Motor neuron (in vitro differentiated cells): ENCODE data around the gene PAF1. TPM values are rescaled to one million over a fixed set of nuclear protein-coding genes. Genes with fewer than 3 reads are reported as not detected.

Source experiments
- ATAC-seq, 8 experiments: fragments of 200-7000 bp; cut with Tn5 transposase; replicated peaks in 6 of 8; 2 replicates each; pipeline ENCODE4 v1.8.0; 2021; ENCODE audit warnings: mild to moderate bottlenecking in 8 of 8, moderate library complexity in 8 of 8
- H3K27ac ChIP-seq, 2 donors: fragments of 250-450 bp; sonication (Bioruptor Pico); 2 replicates each; pipeline ENCODE4 v1.9.0; 2021; ENCODE audit warnings: antibody characterized with exemption in 2 of 2, mild to moderate bottlenecking in 2 of 2, moderate library complexity in 1 of 2
- H3K4me1 ChIP-seq, 2 donors: fragments of 250-450 bp; sonication (Bioruptor Pico); replicated peaks in 1 of 2; 2 replicates each; pipeline ENCODE4 v1.6.1; 2021; ENCODE audit warnings: antibody characterized with exemption in 2 of 2, mild to moderate bottlenecking in 2 of 2, moderate library complexity in 1 of 2
- H3K4me3 ChIP-seq, 5 donors: fragments of 250-450 bp; sonication (Bioruptor Pico); 2 replicates each; pipeline ENCODE4 v1.9.0; 2021; ENCODE audit warnings: antibody characterized with exemption in 5 of 5, mild to moderate bottlenecking in 5 of 5, moderate library complexity in 4 of 5
- WGBS, 10 experiments: fragments of 450-650 bp; shearing (Covaris generic); methylation state at CpG; one replicate each; pipeline ENCODE4 v1.0.0; 2022; 5-methylcytosine and 5-hydroxymethylcytosine counted together
- in situ Hi-C, 9 experiments: fragments of 400-800 bp; cut with MboI; loops; one replicate each; pipeline ENCODE4 v1.15.0; 2021; ENCODE audit warnings: low sequenced_read_pairs in 9 of 9, low pct_unique_long_range_greater_than_20kb in 2 of 9; ENCODE audit not compliant: unreplicated experiment in 9 of 9
- total RNA-seq, 8 experiments: library from RNA; unstranded; fragments of 300-600 nt; gene quantifications; 2 replicates each; pipeline versions ENCODE4 v1.2.3 to v1.2.4, GENCODE V29; 2022

Gene PAF1
- total RNA-seq, 8 experiments from 2014 or later = 23.7 to 59.7 (median 37.0) TPM

DNA sequence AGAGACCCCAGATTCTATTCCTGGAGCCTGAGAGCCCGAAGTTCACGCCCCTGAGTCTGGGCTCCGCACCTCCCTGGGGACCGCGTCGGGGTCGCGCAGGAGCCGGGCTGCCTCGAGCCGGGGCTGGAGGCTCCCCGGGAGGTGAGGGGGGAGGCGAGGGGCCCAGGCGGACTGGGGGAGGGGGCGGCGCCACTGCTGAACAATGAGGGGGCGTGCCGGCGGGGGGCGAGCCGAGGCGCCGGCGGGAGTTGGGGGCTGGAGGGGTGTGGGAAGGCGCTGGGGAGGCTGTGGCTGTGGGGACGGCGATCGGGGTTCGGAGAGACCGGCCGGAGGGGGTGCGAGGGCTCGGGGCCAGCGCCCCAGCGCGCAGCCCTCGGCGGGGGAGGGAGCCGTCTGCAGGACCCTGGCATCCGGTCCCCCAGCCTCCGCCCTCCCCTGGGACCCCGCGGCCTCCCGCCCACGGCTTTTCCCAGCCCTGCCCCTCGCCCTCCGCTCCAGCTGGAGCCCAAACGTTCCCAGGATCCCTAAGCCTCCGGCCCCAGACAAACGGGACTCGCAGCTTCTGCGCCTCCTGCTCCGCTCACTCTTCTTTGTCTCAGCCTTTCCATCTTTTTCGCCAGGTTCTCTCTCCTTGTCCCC lies 22.5 kb upstream of the PAF1 start:
- peaks cover 12 to 22% of the 10 kb centered on the region in 2 donors for H3K4me1 ChIP-seq
- 0% methylated on average over 1 of the region's 54 CpGs; no CpG with 5 or more reads in 9 of the 10 experiments for WGBS, 10 experiments
- H3K27ac ChIP-seq = peak overlapping the region; percentile 84 to 89
- peak overlapping the region; percentile 73 to 93 (median 78) for H3K4me3 ChIP-seq
- in situ Hi-C loops = no loop called here
- ATAC-seq = peak in 5 of 8 experiments; percentile 21 to 46 (median 44)

DNA sequence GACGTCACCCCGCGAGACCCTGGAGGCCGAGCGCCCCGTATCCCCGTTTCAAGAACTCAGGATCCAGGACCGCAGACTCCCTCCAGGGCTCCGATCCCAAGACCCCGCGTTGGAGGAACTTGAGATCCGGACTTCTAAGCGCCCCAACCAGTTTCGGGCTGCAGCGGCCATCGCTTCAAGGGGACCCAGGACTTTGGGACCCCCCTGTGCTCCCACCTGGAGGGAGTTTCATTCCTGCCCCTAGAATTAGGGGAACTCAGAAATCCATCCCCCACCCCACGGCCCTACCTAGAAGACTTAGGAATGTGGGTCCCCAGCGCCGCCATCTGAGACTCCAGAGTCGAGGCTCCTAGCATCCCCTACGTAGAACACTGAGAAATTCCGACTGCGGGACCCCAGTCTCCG lies 22.0 kb upstream of the PAF1 start:
- 0% methylated on average over 2 to 3 of the region's 24 CpGs; no CpG with 5 or more reads in 8 of the 10 experiments for WGBS, 10 experiments
- peak overlapping the region; percentile 73 to 93 (median 78) for H3K4me3 ChIP-seq
- in situ Hi-C loops = no loop called here
- peaks cover 12 to 22% of the 10 kb centered on the region in 2 donors for H3K4me1 ChIP-seq
- peak overlapping the region; percentile 84 to 89 for H3K27ac ChIP-seq
- ATAC-seq = no peak

DNA sequence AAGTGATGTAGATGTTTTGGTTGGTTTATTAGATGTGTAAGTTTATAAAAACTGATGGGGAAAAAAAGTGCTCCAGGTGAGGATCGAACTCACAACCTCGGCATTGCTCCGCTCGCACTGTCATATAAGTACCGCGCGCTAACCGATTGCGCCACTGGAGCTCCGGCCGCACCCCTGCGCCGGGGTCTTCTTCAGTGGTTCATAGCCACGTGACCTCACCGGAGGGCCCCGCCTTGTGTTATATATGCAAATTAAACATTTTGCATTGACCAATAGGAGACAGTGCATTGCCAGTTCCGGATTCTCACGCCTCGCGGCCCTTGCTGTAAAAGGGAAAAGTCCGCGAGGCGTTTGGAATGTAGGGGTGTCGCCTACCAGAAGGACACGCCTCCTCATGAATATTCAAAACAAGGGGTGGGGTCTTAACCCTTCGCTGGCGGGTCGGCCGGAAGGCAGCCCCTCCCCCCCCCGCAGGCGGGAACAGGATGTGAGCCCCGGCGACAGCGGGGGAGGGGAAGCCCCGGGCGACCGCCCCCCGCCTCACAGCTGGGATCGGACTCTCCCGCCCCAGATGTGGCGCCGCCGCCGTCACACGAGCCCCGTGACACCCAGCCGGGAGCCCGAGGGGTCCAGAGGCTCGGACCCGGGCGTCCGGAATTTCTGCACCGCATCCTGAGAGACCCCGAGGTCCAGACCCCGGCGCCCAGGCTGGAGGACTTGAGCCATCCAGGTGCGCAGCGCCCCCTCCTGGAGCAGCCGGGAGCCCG lies 21.4 kb upstream of the PAF1 start, which contains the start of gene PLEKHG2:
PLEKHG2 (plus strand) TSS at position 570 of the 767 bp plus-strand sequence. CDS start 1,418 bp downstream, outside the sequence.
- Histone ChIP-seq H3K4me3 (peak within 1 kb of the TSS; percentile 73 to 93 (median 78)), H3K27ac (peak within 1 kb of the TSS; percentile 84 to 89), H3K4me1 (peaks cover 12 to 22% of the 10 kb centered on the region in 2 donors)
- peak; percentile 5 to 81 (median 74) for ATAC-seq
- WGBS, 10 experiments = 0% methylated on average over 1 to 11 of the region's 60 CpGs; no CpG with 5 or more reads in 7 of the 10 experiments
- in situ Hi-C loops = no loop called here

DNA sequence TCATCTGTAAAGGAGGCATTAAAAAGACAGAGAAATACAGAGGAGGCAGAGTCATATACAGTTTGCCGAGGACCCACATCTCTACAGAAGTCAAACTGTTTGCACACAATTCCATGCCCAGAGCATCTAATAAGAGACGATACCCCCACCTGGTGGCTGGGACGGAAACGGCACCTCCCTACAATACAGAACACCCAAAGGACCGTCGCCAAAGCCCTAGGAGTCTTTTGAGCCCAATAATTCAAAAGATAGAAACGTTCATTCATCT lies 20.9 kb upstream of the PAF1 start:
- in situ Hi-C loops = no loop called here
- H3K4me3 ChIP-seq = peak overlapping the region; percentile 35 to 93 (median 76)
- ATAC-seq = peak; percentile 1 to 46 (median 27)
- H3K27ac ChIP-seq = peak overlapping the region; percentile 36 to 76
- peaks cover 12 to 22% of the 10 kb centered on the region in 2 donors for H3K4me1 ChIP-seq
- WGBS, 10 experiments = 0% methylated on average over 1 to 7 of the region's 7 CpGs; no CpG with 5 or more reads in 3 of the 10 experiments

DNA sequence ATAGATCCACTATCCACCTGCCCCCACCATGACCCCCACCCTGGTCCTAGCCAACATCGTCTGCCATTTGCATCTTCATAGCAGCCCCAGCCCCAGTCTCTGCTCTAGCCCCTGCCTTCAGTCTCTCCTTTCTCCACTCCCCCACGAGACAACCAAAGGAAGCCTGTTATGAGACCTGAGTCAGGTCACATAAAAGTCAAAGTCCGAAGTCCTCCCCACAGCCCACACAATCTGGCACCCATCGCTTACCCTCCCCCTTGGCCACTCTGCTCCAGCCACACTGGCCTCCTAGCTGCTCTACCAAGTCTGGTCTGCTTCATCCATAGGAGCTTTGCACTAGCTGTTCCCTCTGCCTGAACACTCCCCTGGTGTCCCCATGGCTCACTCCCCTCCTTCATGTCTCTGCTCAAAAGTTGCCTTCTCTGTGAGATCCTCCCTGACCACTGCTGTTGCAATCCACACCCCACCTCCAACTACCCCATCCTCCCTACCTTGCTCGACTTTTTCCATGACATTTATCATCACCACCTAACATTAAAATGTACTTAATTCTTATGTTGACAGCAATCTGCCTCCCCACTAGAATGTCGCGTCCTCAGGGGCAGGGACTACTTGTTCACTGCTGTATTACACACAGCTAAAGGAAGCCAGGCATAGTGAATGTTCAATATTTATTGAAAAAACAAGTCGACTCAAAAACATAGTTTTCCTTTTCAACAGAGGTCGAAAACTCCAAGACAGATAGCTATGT lies 20.4 kb upstream of the PAF1 start:
- Histone ChIP-seq H3K4me1 (peaks cover 12 to 22% of the 10 kb centered on the region in 2 donors), H3K4me3 (peak overlapping the region in 3 of 5 donors; percentile 73 to 93 (median 76)), H3K27ac (no peak overlapping the region)
- WGBS, 10 experiments = 0 to 26% (median 1%) methylated on average over 1 to 5 of the region's 9 CpGs; no CpG with 5 or more reads in 2 of the 10 experiments
- in situ Hi-C loops = no loop called here
- peak in 3 of 8 experiments; percentile 0 to 4 (median 0) for ATAC-seq

DNA sequence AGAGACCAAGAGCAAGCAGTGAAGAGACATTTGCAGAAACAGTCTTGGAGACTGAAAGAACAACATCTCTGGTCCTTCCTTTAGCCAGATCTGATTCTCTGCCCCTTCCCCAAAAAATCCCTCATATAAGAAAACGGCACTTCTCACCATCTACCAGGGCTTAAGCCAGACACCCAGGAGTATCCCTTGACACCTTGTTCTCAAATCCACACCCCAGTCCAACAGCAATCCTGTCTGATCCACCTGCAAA lies 19.9 kb upstream of the PAF1 start:
- H3K4me1 ChIP-seq = peaks cover 12 to 22% of the 10 kb centered on the region in 2 donors
- 29% methylated on average over 1 of the region's 1 CpG; no CpG with 5 or more reads in 9 of the 10 experiments for WGBS, 10 experiments

DNA sequence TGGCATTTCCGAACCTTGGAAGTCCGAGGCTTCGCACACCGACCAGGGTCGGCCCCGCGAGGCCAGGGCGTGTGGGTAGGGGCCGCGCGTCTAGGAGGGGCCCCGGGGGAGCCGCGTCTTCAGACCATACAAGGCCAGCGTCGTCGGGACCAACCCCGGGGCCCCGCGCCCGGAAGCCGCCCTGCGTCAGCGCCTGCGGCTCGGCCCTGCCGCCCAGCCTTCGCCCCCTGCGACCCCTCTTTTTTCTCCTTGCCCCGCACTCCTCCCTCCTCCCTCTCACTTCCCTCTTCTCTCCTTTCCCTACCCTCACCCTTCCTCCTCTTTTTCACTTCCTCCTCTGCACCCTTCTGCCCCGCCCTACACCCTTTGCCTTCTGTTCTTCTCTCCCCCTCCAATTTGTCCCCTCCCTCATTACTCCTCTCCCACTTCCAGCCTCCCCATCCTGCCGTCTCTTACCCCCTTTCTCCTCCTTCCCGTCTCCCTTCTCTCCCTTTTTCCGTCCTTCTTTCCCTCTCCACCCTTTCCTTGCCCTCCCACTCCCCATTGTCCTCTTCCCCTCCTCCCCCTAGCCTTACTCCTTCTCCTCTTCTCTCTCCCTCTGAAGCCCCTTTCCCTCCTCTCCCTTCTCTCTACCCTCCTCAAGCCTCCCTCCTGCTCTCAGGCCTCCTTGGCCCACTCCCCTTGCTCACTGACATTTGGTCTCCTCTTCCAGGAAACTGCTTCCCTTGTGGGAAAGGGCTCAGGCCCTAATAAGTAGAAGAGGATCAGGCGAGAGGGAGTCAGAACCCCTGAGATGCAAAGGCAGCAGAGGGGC lies 19.3 kb upstream of the PAF1 start:
- in situ Hi-C loops = no loop called here
- peak overlapping the region in 1 of 2 donors; percentile 18 for H3K27ac ChIP-seq
- 56 to 80% methylated on average over 1 of the region's 35 CpGs; no CpG with 5 or more reads in 8 of the 10 experiments for WGBS, 10 experiments
- peak in 5 of 8 experiments; percentile 1 to 5 (median 3) for ATAC-seq
- H3K4me3 ChIP-seq = peak overlapping the region; percentile 29 to 46 (median 38)
- peaks cover 10 to 22% of the 10 kb centered on the region in 2 donors for H3K4me1 ChIP-seq

More for the DNA sequence above, 19.9 kb upstream of the PAF1 start:
- ATAC-seq = no peak
- H3K27ac ChIP-seq = no peak overlapping the region
- H3K4me3 ChIP-seq = no peak overlapping the region
- in situ Hi-C loops = no loop called here

DNA sequence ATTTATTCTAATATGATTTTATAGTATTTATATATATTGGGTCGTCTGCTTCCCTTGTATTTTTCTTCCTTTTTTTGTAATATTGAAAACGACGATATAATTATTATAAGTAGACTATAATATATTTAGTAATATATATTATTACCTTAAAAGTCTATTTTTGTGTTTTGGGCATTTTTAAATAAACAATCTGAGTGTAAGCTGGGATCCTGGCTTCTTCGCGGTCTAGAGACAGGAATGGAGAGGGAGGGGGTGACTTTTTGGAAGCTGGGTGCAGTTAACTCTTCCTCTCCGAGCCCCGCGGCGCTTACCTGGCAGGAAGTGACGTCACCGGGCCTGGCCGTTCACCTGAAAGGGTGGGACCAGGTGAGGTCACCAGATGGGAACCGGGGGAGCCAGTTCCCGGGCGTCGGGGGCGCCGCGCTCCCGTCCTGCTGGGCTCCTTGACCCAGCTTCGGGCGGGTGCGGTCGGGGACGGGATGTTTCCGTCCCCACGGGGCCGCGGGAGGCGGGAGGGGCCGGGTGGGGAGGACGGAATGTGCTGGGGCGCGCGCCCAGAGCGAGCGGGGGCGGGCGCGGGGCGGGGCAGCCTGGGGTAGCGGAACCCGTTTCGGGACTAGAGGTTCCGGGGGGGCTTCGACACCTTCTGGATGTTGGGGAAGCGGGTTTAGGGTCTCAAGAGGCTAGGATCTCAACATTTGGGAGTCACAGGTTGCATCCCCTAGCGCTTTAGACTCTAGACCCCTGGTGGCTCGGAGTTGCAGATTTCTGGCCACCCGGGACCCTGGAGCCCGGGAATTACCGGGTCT lies 18.5 kb upstream of the PAF1 start:
- in situ Hi-C loops = no loop called here

DNA sequence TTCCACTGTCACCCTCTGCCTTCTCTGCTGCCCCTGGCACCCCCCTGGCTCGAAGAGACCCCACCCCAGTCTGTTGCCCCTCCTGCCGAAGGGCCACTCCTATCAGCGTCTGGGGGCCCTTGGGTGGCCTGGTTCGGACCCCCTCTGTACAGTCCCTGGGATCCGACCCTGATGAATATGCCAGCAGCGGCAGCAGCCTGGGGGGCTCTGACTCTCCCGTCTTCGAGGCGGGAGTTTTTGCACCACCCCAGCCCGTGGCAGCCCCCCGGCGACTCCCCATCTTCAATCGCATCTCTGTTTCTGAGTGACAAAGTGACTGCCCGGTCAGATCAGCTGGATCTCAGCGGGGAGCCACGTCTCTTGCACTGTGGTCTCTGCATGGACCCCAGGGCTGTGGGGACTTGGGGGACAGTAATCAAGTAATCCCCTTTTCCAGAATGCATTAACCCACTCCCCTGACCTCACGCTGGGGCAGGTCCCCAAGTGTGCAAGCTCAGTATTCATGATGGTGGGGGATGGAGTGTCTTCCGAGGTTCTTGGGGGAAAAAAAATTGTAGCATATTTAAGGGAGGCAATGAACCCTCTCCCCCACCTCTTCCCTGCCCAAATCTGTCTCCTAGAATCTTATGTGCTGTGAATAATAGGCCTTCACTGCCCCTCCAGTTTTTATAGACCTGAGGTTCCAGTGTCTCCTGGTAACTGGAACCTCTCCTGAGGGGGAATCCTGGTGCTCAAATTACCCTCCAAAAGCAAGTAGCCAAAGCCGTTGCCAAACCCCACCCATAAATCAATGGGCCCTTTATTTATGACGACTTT lies 17.7 kb upstream of the PAF1 start:
- ATAC-seq = peak in 1 of 8 experiments; percentile 0
- 0 to 60% (median 32%) methylated on average over 1 to 9 of the region's 20 CpGs; no CpG with 5 or more reads in 2 of the 10 experiments for WGBS, 10 experiments
- Histone ChIP-seq H3K4me1 (peaks cover 4 to 20% of the 10 kb centered on the region in 2 donors), H3K27ac (no peak overlapping the region), H3K4me3 (peak overlapping the region in 1 of 5 donors; percentile 2)
- in situ Hi-C loops = no loop called here

More for the DNA sequence above, 18.5 kb upstream of the PAF1 start:
- Histone ChIP-seq H3K4me1 (peaks cover 2 to 15% of the 10 kb centered on the region in 2 donors), H3K4me3 (peak overlapping the region; percentile 29 to 46 (median 38)), H3K27ac (peak overlapping the region in 1 of 2 donors; percentile 18)
- peak in 3 of 8 experiments; percentile 0 for ATAC-seq
- 0 to 100% (median 11%) methylated on average over 1 to 16 of the region's 52 CpGs for WGBS, 10 experiments

DNA sequence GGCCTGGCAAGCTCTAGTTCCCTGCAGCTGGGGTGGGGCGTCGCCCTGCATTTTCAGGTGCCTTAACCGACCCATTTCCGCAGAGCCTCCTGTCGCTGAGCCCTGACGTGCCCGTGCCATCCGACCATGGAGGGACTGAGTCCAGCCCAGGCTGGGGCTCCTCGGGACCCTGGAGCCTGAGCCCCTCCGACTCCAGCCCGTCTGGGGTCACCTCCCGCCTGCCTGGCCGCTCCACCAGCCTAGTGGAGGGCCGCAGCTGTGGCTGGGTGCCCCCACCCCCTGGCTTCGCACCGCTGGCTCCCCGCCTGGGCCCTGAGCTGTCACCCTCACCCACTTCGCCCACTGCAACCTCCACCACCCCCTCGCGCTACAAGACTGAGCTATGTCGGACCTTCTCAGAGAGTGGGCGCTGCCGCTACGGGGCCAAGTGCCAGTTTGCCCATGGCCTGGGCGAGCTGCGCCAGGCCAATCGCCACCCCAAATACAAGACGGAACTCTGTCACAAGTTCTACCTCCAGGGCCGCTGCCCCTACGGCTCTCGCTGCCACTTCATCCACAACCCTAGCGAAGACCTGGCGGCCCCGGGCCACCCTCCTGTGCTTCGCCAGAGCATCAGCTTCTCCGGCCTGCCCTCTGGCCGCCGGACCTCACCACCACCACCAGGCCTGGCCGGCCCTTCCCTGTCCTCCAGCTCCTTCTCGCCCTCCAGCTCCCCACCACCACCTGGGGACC lies 16.9 kb upstream of the PAF1 start:
- peaks cover 10 to 22% of the 10 kb centered on the region in 2 donors for H3K4me1 ChIP-seq
- 9 to 100% (median 76%) methylated on average over 2 to 11 of the region's 40 CpGs; no CpG with 5 or more reads in 7 of the 10 experiments for WGBS, 10 experiments
- no peak overlapping the region for H3K27ac ChIP-seq

DNA sequence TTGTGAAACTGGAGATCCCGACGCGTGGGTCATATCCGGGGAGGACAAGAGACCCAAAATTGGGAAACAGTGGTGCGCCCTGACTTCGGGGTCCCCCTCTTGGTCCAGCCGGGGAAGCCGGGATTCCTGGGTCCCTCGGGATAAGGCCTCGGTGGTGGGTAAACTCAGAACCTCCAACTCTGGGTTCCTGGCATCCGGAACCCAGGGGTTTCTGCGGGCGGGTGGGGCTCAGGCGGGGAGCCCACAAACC lies 16.4 kb upstream of the PAF1 start:
- ATAC-seq = no peak
- WGBS, 10 experiments = 0 to 26% methylated on average over 2 to 7 of the region's 14 CpGs; no CpG with 5 or more reads in 8 of the 10 experiments
- Histone ChIP-seq H3K4me1 (peaks cover 12 to 23% of the 10 kb centered on the region in 2 donors), H3K27ac (no peak overlapping the region), H3K4me3 (peak overlapping the region in 4 of 5 donors; percentile 32 to 83 (median 63))
- in situ Hi-C loops = no loop called here

More for the DNA sequence above, 16.9 kb upstream of the PAF1 start:
- peak in 1 of 8 experiments; percentile 0 for ATAC-seq
- peak overlapping the region in 3 of 5 donors; percentile 53 to 83 (median 73) for H3K4me3 ChIP-seq
- in situ Hi-C loops = no loop called here
